Peyer's patch (tissue), 4 donors: ENCODE data around the gene EP400. TPM values are rescaled to one million over a fixed set of nuclear protein-coding genes. Genes with fewer than 3 reads are reported as not detected.

Source experiments
- DNase-seq, 3 donors: peaks; one replicate each; pipeline ENCODE4 v3.0.0-alpha.2; 2017 to 2019
- H3K27ac ChIP-seq, 4 donors: fragments of 200-600 bp; sonication (generic); one replicate each; pipeline ENCODE4 v1.5.1; 2016 to 2019
- H3K27me3 ChIP-seq, 2 donors: fragments of 200-600 bp; sonication (generic); one replicate each; pipeline ENCODE4 v1.5.1; 2019
- H3K36me3 ChIP-seq, 3 donors: fragments of 200-600 bp; sonication (generic); one replicate each; pipeline ENCODE4 v1.5.1; 2016 to 2019
- H3K4me1 ChIP-seq, 4 donors: fragments of 200-600 bp; sonication (generic); one replicate each; pipeline ENCODE4 v1.5.1; 2016 to 2019
- H3K4me3 ChIP-seq, 4 donors: fragments of 200-600 bp; sonication (generic); 1 replicate in 3 of 4; 2 replicates in 1 of 4; pipeline ENCODE4 v1.5.1; 2016 to 2019; ENCODE audit warnings: mild to moderate bottlenecking in 1 of 4
- H3K9me3 ChIP-seq, 4 donors: fragments of 200-600 bp; sonication (generic); one replicate each; pipeline ENCODE4 v1.5.1; 2016 to 2019; ENCODE audit warnings: mild to moderate bottlenecking in 1 of 4
- POLR2A ChIP-seq, 2 donors: fragments of 450-650 bp; IDR thresholded peaks; one replicate each; pipeline ENCODE4 v1.5.1; 2017; ENCODE audit warnings: antibody characterized with exemption in 2 of 2, mild to moderate bottlenecking in 2 of 2, moderate library complexity in 2 of 2
- total RNA-seq, 4 donors: library from RNA; depleted of rRNA; stranded (reverse); fragments of >200 nt; gene quantifications; one replicate each; pipeline ENCODE4 v1.1.0, GENCODE V29; 2016
- TF ChIP-seq, protein P1 (sequence below), 6 experiments: fragments of 450-650 bp in 4 of 6; fragments of 200-600 bp in 2 of 6; sonication (generic) in 1 of 6; IDR thresholded peaks; one replicate each; pipeline ENCODE4 v1.5.1; 2017 to 2019; ENCODE audit warnings: antibody characterized with exemption in 6 of 6, mild to moderate bottlenecking in 3 of 6, moderate library complexity in 1 of 6

Gene EP400
- total RNA-seq, 4 donors from 2014 or later: 22.1 to 60.2 (median 49.2) TPM

DNA sequence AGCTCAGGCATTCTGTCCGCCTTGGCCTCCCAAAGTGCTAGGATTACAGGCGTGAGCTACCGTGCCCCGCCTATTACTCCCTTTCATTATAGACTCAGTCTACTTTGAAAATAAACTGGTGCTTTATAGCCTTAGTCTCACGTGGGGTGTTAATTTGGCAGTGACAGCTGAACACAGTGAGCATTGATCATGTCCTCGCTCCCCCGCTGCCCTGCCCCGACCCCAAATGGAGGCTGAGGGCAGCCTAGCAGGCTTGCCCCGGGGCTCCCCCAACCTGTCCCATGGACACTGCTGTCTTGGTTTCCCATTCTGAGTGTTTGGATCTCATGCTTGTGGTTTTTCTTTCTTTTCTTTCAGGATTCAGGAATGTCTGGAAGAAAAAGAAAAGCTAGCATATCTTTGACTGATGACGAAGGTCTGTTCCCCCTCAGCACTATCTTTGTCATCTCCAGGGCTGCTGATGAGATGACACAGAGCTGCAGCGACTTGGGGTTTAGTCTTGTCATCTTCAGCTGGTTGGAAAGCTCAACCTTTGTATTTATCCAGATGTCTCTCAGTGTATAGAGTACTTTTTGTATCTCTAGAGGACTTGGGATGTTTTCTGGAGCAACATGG lies 42.2 kb downstream of the EP400 start:
- DNase-seq: peak in 1 of 3 donors; percentile 17
- no peak overlapping the region for H3K27ac ChIP-seq
- no peaks in the 10 kb centered on the region for H3K4me1 ChIP-seq
- TF ChIP-seq, protein P1, sequence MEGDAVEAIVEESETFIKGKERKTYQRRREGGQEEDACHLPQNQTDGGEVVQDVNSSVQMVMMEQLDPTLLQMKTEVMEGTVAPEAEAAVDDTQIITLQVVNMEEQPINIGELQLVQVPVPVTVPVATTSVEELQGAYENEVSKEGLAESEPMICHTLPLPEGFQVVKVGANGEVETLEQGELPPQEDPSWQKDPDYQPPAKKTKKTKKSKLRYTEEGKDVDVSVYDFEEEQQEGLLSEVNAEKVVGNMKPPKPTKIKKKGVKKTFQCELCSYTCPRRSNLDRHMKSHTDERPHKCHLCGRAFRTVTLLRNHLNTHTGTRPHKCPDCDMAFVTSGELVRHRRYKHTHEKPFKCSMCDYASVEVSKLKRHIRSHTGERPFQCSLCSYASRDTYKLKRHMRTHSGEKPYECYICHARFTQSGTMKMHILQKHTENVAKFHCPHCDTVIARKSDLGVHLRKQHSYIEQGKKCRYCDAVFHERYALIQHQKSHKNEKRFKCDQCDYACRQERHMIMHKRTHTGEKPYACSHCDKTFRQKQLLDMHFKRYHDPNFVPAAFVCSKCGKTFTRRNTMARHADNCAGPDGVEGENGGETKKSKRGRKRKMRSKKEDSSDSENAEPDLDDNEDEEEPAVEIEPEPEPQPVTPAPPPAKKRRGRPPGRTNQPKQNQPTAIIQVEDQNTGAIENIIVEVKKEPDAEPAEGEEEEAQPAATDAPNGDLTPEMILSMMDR (IDR thresholded peaks at IDR 0.05): no peak
- H3K9me3 ChIP-seq: no peaks in the 10 kb centered on the region
- peaks cover 0 to 91% (median 0%) of the 10 kb centered on the region in 3 donors for H3K36me3 ChIP-seq
- H3K4me3 ChIP-seq: no peak overlapping the region
- no peaks in the 10 kb centered on the region for H3K27me3 ChIP-seq

DNA sequence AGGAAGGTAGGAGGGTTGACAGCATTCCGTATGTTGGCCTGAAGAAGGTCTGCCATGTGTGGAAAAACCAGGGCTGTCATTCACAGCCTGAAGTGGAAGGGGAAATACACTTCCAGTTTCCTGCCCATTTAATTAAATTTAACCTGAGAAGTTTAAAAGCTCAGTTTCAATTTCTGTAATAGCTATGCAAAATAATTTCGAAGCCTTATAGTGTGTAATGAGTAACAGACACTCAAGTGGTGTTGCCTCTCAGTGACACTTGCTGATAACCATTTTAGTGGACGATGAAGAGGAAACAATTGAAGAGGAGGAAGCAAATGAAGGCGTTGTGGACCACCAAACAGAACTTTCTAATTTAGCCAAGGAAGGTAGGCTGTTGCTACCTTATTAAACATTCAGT lies 44.8 kb downstream of the EP400 start:
- H3K4me3 ChIP-seq: no peak overlapping the region
- no peaks in the 10 kb centered on the region for H3K9me3 ChIP-seq
- DNase-seq: no peak
- H3K27me3 ChIP-seq: no peaks in the 10 kb centered on the region
- H3K4me1 ChIP-seq: no peaks in the 10 kb centered on the region
- no peak overlapping the region for H3K27ac ChIP-seq
- TF ChIP-seq, protein P1 (IDR thresholded peaks at IDR 0.05): no peak
- TF ChIP-seq POLR2A (IDR thresholded peaks at IDR 0.05): no peak
- peaks cover 0 to 71% (median 0%) of the 10 kb centered on the region in 3 donors for H3K36me3 ChIP-seq

DNA sequence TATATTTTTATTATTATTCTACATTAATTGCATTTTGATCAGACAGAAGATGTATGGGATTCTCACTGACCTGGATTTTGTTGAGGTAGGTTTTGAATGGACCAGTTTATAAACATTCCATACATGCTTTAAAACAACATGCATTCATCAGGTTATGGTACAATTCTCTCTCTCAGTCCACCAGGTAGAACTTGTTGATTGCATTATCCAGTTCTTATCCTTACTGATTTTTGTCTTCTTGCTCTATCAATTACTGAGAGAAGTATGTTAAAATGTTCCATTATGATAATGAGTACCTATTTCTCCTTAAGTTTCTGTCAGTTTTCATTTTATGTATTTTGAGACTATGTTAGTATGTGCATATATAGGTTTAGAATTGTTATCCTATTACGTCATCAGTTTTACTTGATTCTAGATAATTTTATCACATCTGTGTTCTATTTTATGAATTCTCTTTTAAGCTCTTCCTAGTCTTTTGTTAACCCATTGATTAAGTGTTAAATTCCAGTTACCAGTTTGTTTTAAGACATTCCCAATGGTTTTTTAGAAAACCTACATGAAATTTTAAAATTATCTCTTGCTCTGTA lies 50.6 kb downstream of the EP400 start:
- H3K4me1 ChIP-seq: no peaks in the 10 kb centered on the region
- no peaks in the 10 kb centered on the region for H3K27me3 ChIP-seq
- peaks cover 0 to 28% (median 0%) of the 10 kb centered on the region in 3 donors for H3K36me3 ChIP-seq
- no peak overlapping the region for H3K4me3 ChIP-seq
- TF ChIP-seq POLR2A (IDR thresholded peaks at IDR 0.05): no peak
- TF ChIP-seq, protein P1 (IDR thresholded peaks at IDR 0.05): no peak
- DNase-seq: no peak
- H3K9me3 ChIP-seq: no peaks in the 10 kb centered on the region
- no peak overlapping the region for H3K27ac ChIP-seq

DNA sequence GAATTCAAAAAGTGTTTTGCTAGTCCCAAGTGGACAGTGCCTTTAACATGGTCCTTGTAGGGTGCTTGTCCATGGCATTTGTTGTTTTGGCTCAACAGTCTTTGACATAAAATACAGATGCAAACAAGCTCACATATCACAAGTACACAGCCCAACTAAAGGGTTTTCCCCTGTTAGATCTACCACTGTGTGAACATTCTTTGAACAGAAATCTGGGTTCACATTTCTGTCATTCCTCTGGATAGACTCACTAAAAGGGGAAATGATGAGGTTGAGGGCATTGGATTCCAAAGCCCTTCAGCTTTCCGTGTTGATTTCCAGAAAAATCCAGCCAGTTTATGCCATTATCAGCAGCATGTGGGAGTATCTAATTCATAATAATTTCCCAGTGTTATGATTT lies 54.1 kb downstream of the EP400 start:
- TF ChIP-seq, protein P1 (IDR thresholded peaks at IDR 0.05): no peak
- TF ChIP-seq POLR2A (IDR thresholded peaks at IDR 0.05): no peak
- Histone ChIP-seq H3K9me3 (no peaks in the 10 kb centered on the region), H3K36me3 (peaks cover 0 to 47% (median 0%) of the 10 kb centered on the region in 3 donors), H3K4me3 (no peak overlapping the region), H3K4me1 (no peaks in the 10 kb centered on the region), H3K27me3 (no peaks in the 10 kb centered on the region), H3K27ac (no peak overlapping the region)
- DNase-seq: no peak

DNA sequence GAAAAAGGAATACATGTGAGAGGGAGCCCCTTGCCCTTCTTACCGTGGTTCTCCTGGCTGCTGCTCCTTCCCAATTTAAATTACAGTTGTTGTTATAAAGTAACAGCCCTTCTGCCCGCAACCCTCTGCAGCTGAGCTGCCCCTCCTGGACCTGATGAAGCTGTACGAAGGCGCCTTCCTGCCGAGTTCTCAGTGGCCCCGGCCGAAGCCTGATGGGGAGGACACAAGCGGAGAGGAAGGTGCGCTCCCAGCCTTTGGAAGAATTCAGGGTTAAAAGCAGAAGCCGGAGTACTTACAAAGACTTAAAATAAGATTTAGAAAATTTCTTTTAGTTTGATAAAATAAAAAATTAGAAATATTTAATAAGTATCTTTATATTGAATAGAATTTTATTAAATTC lies 55.2 kb downstream of the EP400 start:
- TF ChIP-seq, protein P1 (IDR thresholded peaks at IDR 0.05): no peak
- TF ChIP-seq POLR2A (IDR thresholded peaks at IDR 0.05): no peak
- H3K9me3 ChIP-seq: no peaks in the 10 kb centered on the region
- peaks cover 0 to 55% (median 0%) of the 10 kb centered on the region in 3 donors for H3K36me3 ChIP-seq
- H3K4me3 ChIP-seq: no peak overlapping the region
- H3K27me3 ChIP-seq: no peaks in the 10 kb centered on the region
- no peak overlapping the region for H3K27ac ChIP-seq
- DNase-seq: peak in 1 of 3 donors; percentile 32
- H3K4me1 ChIP-seq: no peaks in the 10 kb centered on the region
